GM23248 (cell line): ENCODE results near the gene SH3GL3.

Source experiments
- EZH2 ChIP-seq: fragments of 200-600 bp; sonication (generic); IDR thresholded peaks from 2 replicates; pipeline ENCODE4 v1.6.1; 2018; ENCODE audit warnings: antibody characterized with exemption, mild to moderate bottlenecking; ENCODE audit not compliant: insufficient read depth, poor library complexity, severe bottlenecking
- EZH2phosphoT487 ChIP-seq: fragments of 200-600 bp; sonication (generic); IDR thresholded peaks from 2 replicates; pipeline ENCODE4 v1.6.1; 2018; ENCODE audit warnings: antibody characterized with exemption, moderate library complexity, mild to moderate bottlenecking, low read depth; ENCODE audit not compliant: insufficient read depth

- no peak for TF ChIP-seq EZH2
- TF ChIP-seq EZH2phosphoT487 = no peak
Measured at GRCh38 chr15:83514584-83514983, 67.4 kb downstream of the SH3GL3 start.
